Hepatocyte (in vitro differentiated cells): ENCODE data around the gene HUWE1.

Experiments used
- CTCF ChIP-seq: fragments of 200-600 bp; sonication (generic); IDR thresholded peaks from 2 replicates; pipeline ENCODE4 v1.5.1; 2016; ENCODE audit warnings: antibody characterized with exemption, mild to moderate bottlenecking; ENCODE audit not compliant: poor library complexity
- EZH2 ChIP-seq: fragments of 200-600 bp; sonication (generic); IDR thresholded peaks from 2 replicates; pipeline ENCODE4 v1.6.1; 2016; ENCODE audit warnings: antibody characterized with exemption, mild to moderate bottlenecking, borderline replicate concordance
- EZH2phosphoT487 ChIP-seq: fragments of 200-600 bp; sonication (generic); IDR thresholded peaks from one replicate; pipeline ENCODE4 v1.6.1; 2018; ENCODE audit warnings: antibody characterized with exemption, mild to moderate bottlenecking, low read depth, moderate library complexity; ENCODE audit not compliant: unreplicated experiment, severe bottlenecking

DNA sequence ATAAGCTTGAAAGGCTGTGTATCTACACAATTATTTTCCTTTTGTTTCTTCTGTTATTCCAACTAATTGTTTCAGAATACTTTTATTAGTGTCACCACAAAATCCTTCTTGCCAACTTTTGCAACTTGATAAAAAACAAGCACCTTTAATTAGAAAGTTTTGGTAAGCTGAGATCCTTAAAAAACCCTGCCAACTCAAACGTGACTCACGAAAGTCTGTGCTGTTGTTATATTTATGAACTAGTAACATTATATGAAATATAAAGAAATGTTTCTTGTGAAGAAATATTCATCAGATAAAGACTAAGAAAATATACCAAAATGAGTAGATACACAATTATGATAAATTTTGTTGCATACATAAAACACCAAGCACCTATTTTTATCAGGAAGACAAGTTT, 49.0 kb downstream of the HUWE1 start:
- TF ChIP-seq CTCF (no peak), EZH2phosphoT487 (no peak), EZH2 (no peak)
